ENCODE results near the gene SLIT3.

- no peak for TF ChIP-seq CTCF (IDR thresholded peaks at IDR 0.05; ENCODE audit: poor library complexity)
- no peak for TF ChIP-seq EZH2phosphoT487 (IDR thresholded peaks at IDR 0.05; ENCODE audit: low read depth, severe bottlenecking, unreplicated experiment)
Observed at GRCh38 chr5:168925160-168925559, 375.8 kb downstream of the SLIT3 start.
